HK-2 (cell line): Measurements from ENCODE around the gene ME2.
A peak's percentile ranks its signal among the peaks of the same experiment; 100 is the strongest.
"Not testable (repeated sequence)": the region's sequence is repeated elsewhere in the genome, so short reads cannot be mapped to it uniquely, and the experiment has no call there.

Source experiments
- DNase-seq: peaks from one replicate; pipeline ENCODE4 v3.0.0-alpha.2; 2018; ENCODE audit not compliant: unreplicated experiment

The ME2 gene

GRCh38 chr18:50973367-50974126, 94.6 kb downstream of the ME2 start:
- no peak for DNase-seq

DNA sequence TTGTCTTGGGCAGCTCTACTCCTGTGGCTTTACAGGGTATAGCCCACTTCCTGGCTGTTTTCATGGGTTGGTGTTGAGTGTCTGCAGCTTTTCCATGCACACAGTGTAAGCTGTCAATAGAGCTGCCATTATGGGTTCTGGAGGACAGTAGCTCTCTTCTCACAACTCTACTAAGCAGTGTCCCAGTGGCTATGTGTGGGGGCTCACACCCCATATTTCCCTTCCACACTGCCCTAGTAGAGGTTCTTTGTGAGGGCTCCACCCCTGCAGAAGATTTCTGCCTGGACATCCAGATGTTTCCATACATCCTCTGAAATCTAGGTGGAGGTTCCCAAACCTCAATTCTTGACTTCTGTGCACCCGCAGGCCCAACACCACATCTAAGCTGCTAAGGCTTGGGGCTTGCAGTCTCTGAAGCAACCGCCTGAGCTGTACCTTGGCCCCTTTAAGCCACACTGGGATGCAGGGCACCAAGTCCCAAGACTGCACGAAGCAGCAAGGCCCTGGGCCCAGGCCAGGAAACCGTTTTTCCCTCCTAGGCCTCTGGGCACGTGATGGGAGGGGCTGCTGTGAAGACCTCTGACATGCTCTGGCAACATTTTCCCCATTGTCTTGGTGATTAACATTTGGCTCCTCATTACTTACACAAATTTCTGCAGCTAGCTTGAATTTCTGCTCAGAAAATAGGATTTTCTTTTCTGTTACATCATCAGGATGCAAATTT, 98.3 kb downstream of the ME2 start:
- DNase-seq, result no peak

- DNase-seq, result no peak
Observed at GRCh38 chr18:50981381-50981780, 102.5 kb downstream of the ME2 start.

DNA sequence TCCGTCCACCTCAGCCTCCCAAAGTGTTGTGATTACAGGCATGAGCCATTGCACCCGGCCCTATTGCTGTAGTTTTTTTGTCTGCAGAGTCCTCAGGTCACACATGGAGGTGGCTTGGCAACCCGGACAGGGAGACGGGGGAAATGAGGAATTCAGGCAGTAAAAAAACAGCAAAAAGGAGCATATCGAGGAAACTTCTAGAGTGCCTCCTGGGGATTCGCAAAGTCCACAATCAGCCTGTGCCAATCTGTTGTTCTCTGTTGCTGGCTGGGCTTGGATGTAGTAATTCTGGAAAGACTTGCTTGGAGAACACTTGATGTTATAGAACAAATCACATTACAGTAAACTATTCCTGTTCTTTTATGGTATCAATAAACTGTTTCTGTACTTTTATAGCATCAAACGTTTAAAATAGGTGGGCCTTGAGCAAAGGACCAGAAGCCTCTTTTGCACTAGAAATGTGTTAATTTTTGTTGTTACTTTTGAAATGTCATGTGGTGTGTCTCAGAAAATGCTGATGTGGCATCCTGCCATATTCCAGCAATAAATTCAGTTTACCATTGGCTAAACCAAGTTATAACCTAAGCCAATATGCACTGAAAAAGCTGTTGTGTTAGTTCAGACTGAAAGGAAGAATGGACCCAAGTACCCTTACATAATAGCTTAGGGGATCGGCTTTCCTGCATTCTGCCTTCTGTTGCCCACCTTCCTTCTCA, 103.3 kb downstream of the ME2 start:
- no peak for DNase-seq

GRCh38 chr18:50982802-50983179, 103.9 kb downstream of the ME2 start:
- DNase-seq, result no peak

DNA sequence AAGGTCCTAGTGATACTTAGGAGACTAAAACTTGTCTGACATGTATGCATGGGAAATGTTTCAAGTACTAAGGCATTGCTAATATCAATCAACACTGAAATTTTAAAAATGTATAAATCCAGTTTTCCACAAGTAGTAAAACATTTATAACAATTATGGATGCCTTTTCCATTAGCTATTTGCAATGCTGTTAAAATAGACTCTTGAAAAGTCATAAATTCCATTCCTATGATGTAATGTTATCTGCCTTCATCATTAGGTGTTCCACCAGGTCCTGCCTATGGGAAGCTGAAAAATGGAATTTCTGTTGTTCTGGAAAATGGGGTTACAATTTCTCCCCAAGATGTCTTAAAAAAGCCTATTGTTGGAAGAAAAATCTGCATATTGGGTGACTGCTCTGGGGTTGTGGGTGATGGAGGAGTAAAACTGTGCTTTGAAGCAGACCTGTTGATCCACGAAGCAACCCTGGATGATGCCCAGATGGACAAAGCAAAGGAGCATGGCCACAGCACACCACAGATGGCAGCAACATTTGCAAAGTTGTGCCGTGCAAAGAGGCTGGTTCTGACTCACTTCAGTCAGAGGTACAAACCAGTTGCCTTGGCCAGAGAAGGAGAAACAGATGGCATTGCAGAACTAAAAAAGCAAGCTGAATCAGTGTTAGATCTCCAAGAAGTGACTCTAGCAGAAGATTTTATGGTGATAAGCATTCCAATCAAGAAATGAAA, 107.6 kb downstream of the ME2 start:
- peak; percentile 7 for DNase-seq

GRCh38 chr18:50987261-50987660, 108.3 kb downstream of the ME2 start:
- DNase-seq, result no peak

GRCh38 chr18:50989711-50990110, 110.8 kb downstream of the ME2 start:
- no peak for DNase-seq

GRCh38 chr18:50992351-50992762, 113.4 kb downstream of the ME2 start:
- DNase-seq, result no peak

DNA sequence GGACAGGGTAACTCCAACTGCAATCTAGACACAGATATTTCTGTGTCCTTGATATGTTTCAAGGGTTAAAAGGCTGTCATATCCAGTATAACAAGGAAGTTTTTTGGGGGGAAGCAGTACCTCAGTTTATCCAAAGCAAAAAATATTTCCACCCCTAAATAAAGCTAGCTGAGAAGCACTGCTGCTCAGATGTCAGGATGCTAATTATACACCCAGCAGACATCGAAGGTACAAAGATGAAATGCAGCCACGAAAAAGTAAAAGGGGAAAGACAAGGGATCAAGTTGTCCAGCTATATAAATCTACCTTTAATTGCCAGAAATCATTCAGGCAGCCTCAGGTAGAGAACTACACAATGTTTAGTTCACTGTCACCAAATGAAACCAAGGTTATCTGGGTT, 115.1 kb downstream of the ME2 start:
- no peak for DNase-seq

GRCh38 chr18:51003174-51003573, 124.3 kb downstream of the ME2 start:
- not testable (repeated sequence) for DNase-seq
